Ovary (tissue), 9 donors: Measurements from ENCODE around the gene RNPEPL1. TPM values are rescaled to one million over a fixed set of nuclear protein-coding genes. Genes with fewer than 3 reads are reported as not detected.
"Not testable (repeated sequence)": the region's sequence is repeated elsewhere in the genome, so short reads cannot be mapped to it uniquely, and the experiment has no call there.

Experiments
- DNase-seq, 5 donors: peaks; one replicate each; pipeline ENCODE4 v3.0.0-alpha.2; 2019 to 2020
- H3K27ac ChIP-seq, 2 donors: fragments of 200-600 bp; one replicate each; pipeline versions ENCODE4 v1.5.1 to v1.8.0; 2019 to 2022
- H3K27me3 ChIP-seq: fragments of 200-600 bp; one replicate; pipeline ENCODE4 v1.8.0; 2022
- H3K36me3 ChIP-seq: fragments of 200-600 bp; sonication (generic); one replicate; pipeline ENCODE4 v1.5.1; 2019
- H3K4me1 ChIP-seq: one replicate; pipeline ENCODE4 v1.8.1; 2013; ENCODE audit warnings: mild to moderate bottlenecking, moderate library complexity; ENCODE audit not compliant: insufficient read depth
- H3K4me3 ChIP-seq: fragments of 200-600 bp; sonication (generic); one replicate; pipeline ENCODE4 v1.5.1; 2017
- H3K9me3 ChIP-seq, 2 donors: fragments of 200-600 bp in 1 of 2; sonication (generic) in 1 of 2; one replicate each; pipeline versions ENCODE4 v1.5.1 to v1.8.1; 2013 to 2019; ENCODE audit warnings: mild to moderate bottlenecking in 1 of 2, moderate library complexity in 1 of 2
- CTCF ChIP-seq, 3 donors: fragments of 450-650 bp in 2 of 3; fragments of 200-600 bp in 1 of 3; IDR thresholded peaks; one replicate each; pipeline versions ENCODE4 v1.5.1 to v1.8.0; 2016 to 2022; ENCODE audit warnings: antibody characterized with exemption in 3 of 3, mild to moderate bottlenecking in 1 of 3
- EP300 ChIP-seq: sonication (generic); formaldehyde crosslinking; IDR thresholded peaks from one replicate; pipeline ENCODE4 v1.6.1; 2017; ENCODE audit warnings: antibody characterized with exemption
- POLR2A ChIP-seq: fragments of 450-650 bp; IDR thresholded peaks from one replicate; pipeline ENCODE4 v1.6.1; 2017; ENCODE audit warnings: antibody characterized with exemption, mild to moderate bottlenecking, moderate library complexity
- WGBS, 3 donors: extraction: QIAGEN DNeasy Blood & Tissue Kit in 1 of 3; methylation state at CpG; one replicate each; pipeline versions ENCODE4 v1.1.5 to v1.1.7; 2013 to 2017; 5-methylcytosine and 5-hydroxymethylcytosine counted together
- intact Hi-C, 4 donors: fragments of 100-400 bp; cut with DNase I; formaldehyde crosslinking; loops; one replicate each; pipeline versions ENCODE4 v1.11.0 to v1.15.1; 2022 to 2023
- polyA plus RNA-seq, 2 donors: library from polyadenylated mRNA; stranded (reverse); fragments of 200-250 nt in 1 of 2; fragments of 350-450 nt in 1 of 2; fragmentation: Illumina TruSeq in 1 of 2; extraction: RNeasy Lipid Tissue Mini Kit (QIAGEN cat#74804) in 1 of 2; gene quantifications; one replicate each; pipeline ENCODE4 v1.2.3, GENCODE V29; 2013 to 2014
- total RNA-seq, 7 donors: library from RNA; depleted of rRNA in 2 of 7; stranded (reverse); fragments of >200 nt in 2 of 7; fragmentation: NEBNext Ultra II Directional in 3 of 7; extraction: Animal tissue kit (Norgen Biotek cat#: 25700) in 3 of 7; gene quantifications; one replicate each; pipeline versions ENCODE4 v1.1.0 to v1.2.4, GENCODE V29; 2016 to 2023
- donor health status: DM: no; HTN: no; CAD: no; lungs with moderate emphysema.
- donor health status: DM: no; HTN: no; CAD: no.
- donor health status: Bipolar disorder and iron deficiency.
- donor health status: DM: yes; HTN: yes; CAD: no.
- donor health status: DM: no; HTN: no; CAD: no.
- donor health status: DM: yes; HTN: yes; CAD: no.

The RNPEPL1 gene
- total and polyA plus RNA-seq, 9 donors = 3.5 to 27.3 (median 23.2) TPM

DNA sequence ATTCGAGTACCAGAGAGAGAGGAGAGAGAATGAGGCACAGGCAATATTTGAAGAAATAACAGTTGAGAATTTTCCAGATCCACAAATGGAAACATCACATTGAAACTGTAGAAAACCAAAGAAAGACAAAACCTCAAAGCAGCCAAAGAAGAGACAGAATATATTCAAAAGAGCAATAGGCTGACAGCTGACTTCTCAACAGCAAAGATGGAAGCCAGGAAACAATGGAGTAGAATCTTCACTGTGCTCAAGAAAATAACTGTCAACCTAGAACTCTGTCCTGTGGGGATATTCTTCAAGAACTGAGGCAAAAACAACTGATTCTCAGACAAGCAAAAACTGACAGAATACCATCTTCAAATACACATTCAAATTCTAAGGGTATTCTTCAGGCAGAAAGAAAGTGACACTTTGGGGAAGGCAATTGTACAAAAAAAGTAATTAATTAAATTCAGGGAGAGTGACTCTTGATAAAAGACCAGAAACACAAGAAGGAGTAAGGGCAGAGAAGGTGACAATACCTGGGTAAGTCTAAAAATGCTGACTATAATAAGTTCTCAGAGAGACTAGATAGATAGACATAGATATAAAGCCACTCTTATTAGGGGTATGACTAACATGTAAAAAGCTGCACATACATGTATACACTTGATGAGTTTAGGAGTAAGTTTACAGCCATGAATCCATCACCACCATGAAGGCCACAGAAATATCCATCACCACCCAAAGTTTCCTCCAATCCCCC is 36.1 kb upstream of the RNPEPL1 start:
- Histone ChIP-seq H3K4me1 (no peaks in the 10 kb centered on the region), H3K36me3 (no peaks in the 10 kb centered on the region), H3K27ac (no peak overlapping the region), H3K4me3 (no peak overlapping the region), H3K27me3 (no peaks in the 10 kb centered on the region), H3K9me3 (no peaks in the 10 kb centered on the region)
- WGBS, 3 donors = 95 to 100% (median 98%) methylated on average over 1 of the region's 1 CpG
- no peak for DNase-seq
- intact Hi-C loops = no loop called here
- TF ChIP-seq CTCF (IDR thresholded peaks at IDR 0.05) (no peak), EP300 (no peak), POLR2A (no peak)

- Histone ChIP-seq H3K27ac (no peak overlapping the region), H3K4me3 (no peak overlapping the region), H3K36me3 (no peaks in the 10 kb centered on the region), H3K27me3 (no peaks in the 10 kb centered on the region), H3K4me1 (no peaks in the 10 kb centered on the region), H3K9me3 (no peaks in the 10 kb centered on the region)
- intact Hi-C loops = no loop called here
- DNase-seq = no peak
- WGBS, 3 donors = 94 to 96% (median 95%) methylated on average over 42 to 43 of the region's 43 CpGs
- no peak for TF ChIP-seq EP300
- TF ChIP-seq CTCF (IDR thresholded peaks at IDR 0.05) = no peak
- TF ChIP-seq POLR2A = no peak
These were observed 30.1 kb upstream of the RNPEPL1 start for GRCh38 chr2:240538031-240538780.

GRCh38 chr2:240539101-240539500 is 29.2 kb upstream of the RNPEPL1 start:
- H3K36me3 ChIP-seq, H3K4me1 ChIP-seq, intact Hi-C loops, H3K27me3 ChIP-seq, DNase-seq, H3K4me3 ChIP-seq, H3K27ac ChIP-seq, H3K9me3 ChIP-seq: not testable (repeated sequence)
- 96 to 98% (median 97%) methylated on average over 17 of the region's 17 CpGs for WGBS, 3 donors

- DNase-seq = no peak
- intact Hi-C loops = no loop called here
- Histone ChIP-seq H3K27ac (no peak overlapping the region), H3K4me3 (no peak overlapping the region), H3K36me3 (no peaks in the 10 kb centered on the region), H3K9me3 (no peaks in the 10 kb centered on the region), H3K4me1 (no peaks in the 10 kb centered on the region), H3K27me3 (no peaks in the 10 kb centered on the region)
- TF ChIP-seq CTCF (IDR thresholded peaks at IDR 0.05) (no peak), EP300 (no peak), POLR2A (no peak)
These were observed 28.4 kb upstream of the RNPEPL1 start for GRCh38 chr2:240539906-240540305.

DNA sequence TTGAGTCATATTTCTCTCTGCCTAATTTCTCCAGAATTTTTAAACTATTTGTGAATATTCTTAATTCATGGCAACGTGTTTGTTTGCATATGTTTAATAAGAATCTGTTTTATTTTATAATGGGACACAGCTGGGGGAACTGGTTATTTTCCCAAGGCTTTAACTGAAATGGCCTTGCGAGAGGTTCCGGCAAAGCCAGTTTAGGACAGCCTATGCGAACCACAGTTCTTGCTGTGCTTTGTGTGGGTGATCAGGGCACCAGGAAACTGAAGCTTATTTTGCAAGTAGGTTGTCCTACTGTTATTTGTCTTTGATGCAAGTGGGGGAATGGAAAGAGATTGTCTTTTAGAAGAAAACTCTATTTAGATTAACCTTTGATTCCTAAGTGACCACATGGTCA is 17.0 kb upstream of the RNPEPL1 start:
- Histone ChIP-seq H3K4me3 (no peak overlapping the region), H3K36me3 (no peaks in the 10 kb centered on the region), H3K4me1 (peaks cover 3% of the 10 kb centered on the region), H3K27me3 (no peaks in the 10 kb centered on the region), H3K27ac (no peak overlapping the region), H3K9me3 (no peaks in the 10 kb centered on the region)
- DNase-seq = no peak
- WGBS, 3 donors = 87 to 92% (median 88%) methylated on average over 4 of the region's 4 CpGs
- TF ChIP-seq POLR2A (no peak), EP300 (no peak), CTCF (IDR thresholded peaks at IDR 0.05) (no peak)
- intact Hi-C loops = no loop called here
